A673 (cell line): ENCODE results near the gene PRDM12. TPM values are rescaled to one million over a fixed set of nuclear protein-coding genes. Genes with fewer than 3 reads are reported as not detected.
"Not testable (repeated sequence)": the region's sequence is repeated elsewhere in the genome, so short reads cannot be mapped to it uniquely, and the experiment has no call there.

ENCODE experiments used
- BruUV-seq: library from RNA; stranded (reverse); fragments of 400-500 nt; replicated peaks from 2 replicates; lab custom pipeline; 2021; lab: Mats Ljungman, UMichigan
- CTCF ChIA-PET: fragments of 300-600 bp; sonication (Branson Sonifier 250); formaldehyde crosslinking; loops from one replicate; lab custom pipeline; 2022; ENCODE audit warnings: antibody characterized with exemption; lab: Charles Lee
- POLR2A ChIA-PET: fragments of 300-600 bp; sonication (Branson Sonifier 250); formaldehyde crosslinking; loops from one replicate; lab custom pipeline; 2022; ENCODE audit warnings: antibody characterized with exemption; ENCODE audit not compliant: low non-redundant PET; lab: Charles Lee
- DNase-seq: peaks from one replicate; pipeline ENCODE4 v3.0.0-alpha.2; 2015; ENCODE audit warnings: low spot score
- H3K27ac ChIP-seq: fragments of 200-600 bp; sonication (generic); 2 replicates; pipeline ENCODE4 v1.5.1; 2016; ENCODE audit warnings: mixed run types, low read depth, mild to moderate bottlenecking, mixed read lengths, antibody characterized with exemption, low read length; ENCODE audit not compliant: poor library complexity, severe bottlenecking
- H3K27me3 ChIP-seq: fragments of 200-600 bp; sonication (generic); replicated peaks from 2 replicates; pipeline ENCODE4 v1.6.1; 2017; ENCODE audit warnings: mixed run types, low read depth, mild to moderate bottlenecking, mixed read lengths, antibody characterized with exemption, low read length; ENCODE audit not compliant: insufficient read depth, poor library complexity
- H3K36me3 ChIP-seq: fragments of 200-600 bp; sonication (generic); 2 replicates; pipeline ENCODE4 v1.6.1; 2016; ENCODE audit warnings: mixed run types, mild to moderate bottlenecking, mixed read lengths, antibody characterized with exemption, low read length; ENCODE audit not compliant: insufficient read depth, poor library complexity, severe bottlenecking
- H3K4me1 ChIP-seq: fragments of 200-600 bp; sonication (generic); 2 replicates; pipeline ENCODE4 v1.6.1; 2017; ENCODE audit warnings: mixed run types, mild to moderate bottlenecking, mixed read lengths, antibody characterized with exemption, low read length; ENCODE audit not compliant: insufficient read depth, poor library complexity, severe bottlenecking
- H3K4me3 ChIP-seq: fragments of 200-600 bp; sonication (generic); 2 replicates; pipeline ENCODE4 v1.5.1; 2016; ENCODE audit warnings: low read depth, mixed run types, mild to moderate bottlenecking, mixed read lengths, low read length; ENCODE audit not compliant: poor library complexity, severe bottlenecking
- H3K9me3 ChIP-seq: fragments of 200-600 bp; sonication (generic); 2 replicates; pipeline ENCODE4 v1.6.1; 2016; ENCODE audit warnings: mixed run types, low read depth, mild to moderate bottlenecking, mixed read lengths, antibody characterized with exemption, low read length; ENCODE audit not compliant: poor library complexity, severe bottlenecking
- CTCF ChIP-seq: fragments of 300-800, 200-600 bp; sonication (generic); conservative IDR thresholded peaks from 2 replicates; pipeline ENCODE4 v1.5.1; 2017; ENCODE audit warnings: low read depth, mild to moderate bottlenecking, antibody characterized with exemption, low read length, moderate library complexity, mixed read lengths
- EZH2 ChIP-seq: fragments of 200-600 bp; sonication (generic); IDR thresholded peaks from 2 replicates; pipeline ENCODE4 v1.6.1; 2017; ENCODE audit warnings: borderline replicate concordance, low read depth, mild to moderate bottlenecking, mixed read lengths, antibody characterized with exemption, low read length; ENCODE audit not compliant: poor library complexity, severe bottlenecking
- intact Hi-C: fragments of 100-400 bp; cut with micrococcal nuclease; formaldehyde crosslinking; loops from one replicate; pipeline ENCODE4 v1.10.0; 2022; ENCODE audit not compliant: unreplicated experiment
- total RNA-seq: library from RNA; stranded (reverse); gene quantifications from 2 replicates; pipeline ENCODE4 v1.2.3, GENCODE V29; 2021

The PRDM12 gene
- total RNA-seq, 1 experiment from 2014 or later: not detected

DNA sequence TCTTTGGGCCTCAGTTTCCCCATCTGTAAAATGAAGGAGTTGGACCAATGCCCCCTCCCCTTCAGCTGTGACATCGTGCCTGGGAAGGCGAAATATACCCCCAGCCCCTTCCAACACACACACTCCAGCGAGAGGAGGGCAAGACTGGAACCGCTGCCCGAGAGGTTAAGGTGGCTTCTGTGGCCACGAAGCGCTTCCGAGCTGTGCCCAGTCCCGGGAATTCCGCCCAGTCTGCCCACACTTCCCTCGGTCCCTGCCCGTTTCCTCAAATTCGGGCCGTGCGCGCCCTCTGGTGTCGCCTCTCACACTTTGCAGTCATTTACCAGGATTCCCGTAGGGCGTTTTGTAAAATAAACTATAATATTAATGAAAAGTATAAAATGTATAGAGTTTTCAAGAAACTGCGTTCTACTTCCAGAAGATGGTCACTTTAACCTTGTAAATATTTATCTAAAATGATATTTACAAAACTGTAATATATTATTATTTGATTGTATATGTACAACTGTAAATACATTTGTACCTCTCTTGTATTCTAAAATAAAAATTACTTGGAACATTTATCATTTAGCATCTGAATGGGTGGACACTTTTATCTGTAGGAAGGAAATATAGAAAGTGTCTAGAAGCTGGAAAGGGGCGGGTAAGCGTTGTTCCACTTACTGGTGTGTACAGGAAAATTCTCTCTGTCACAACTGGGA is 18.2 kb downstream of the PRDM12 start:
- Histone ChIP-seq H3K9me3 (no peaks in the 10 kb centered on the region), H3K4me1 (peaks cover 13% of the 10 kb centered on the region), H3K27me3 (peaks cover 5% of the 10 kb centered on the region), H3K36me3 (no peaks in the 10 kb centered on the region), H3K4me3 (peak overlapping the region; percentile 55), H3K27ac (no peak overlapping the region)
- BruUV-seq: no TSS peak
- CTCF ChIA-PET: interaction anchor here (0.5 to 1.7 kb wide), 8 partner anchors 11 to 675 kb away, joined by 3 to 8 read pairs (median 5); partner anchors contain the start of gene EXOSC2
- DNase-seq: peak; percentile 83
- POLR2A ChIA-PET: no interaction called here
- TF ChIP-seq CTCF: peak; percentile 91
- TF ChIP-seq EZH2: no peak
- intact Hi-C loops: loop anchor here (1.0 kb wide), 1 partner anchor 221 kb away; no protein-coding TSS in a partner anchor

DNA sequence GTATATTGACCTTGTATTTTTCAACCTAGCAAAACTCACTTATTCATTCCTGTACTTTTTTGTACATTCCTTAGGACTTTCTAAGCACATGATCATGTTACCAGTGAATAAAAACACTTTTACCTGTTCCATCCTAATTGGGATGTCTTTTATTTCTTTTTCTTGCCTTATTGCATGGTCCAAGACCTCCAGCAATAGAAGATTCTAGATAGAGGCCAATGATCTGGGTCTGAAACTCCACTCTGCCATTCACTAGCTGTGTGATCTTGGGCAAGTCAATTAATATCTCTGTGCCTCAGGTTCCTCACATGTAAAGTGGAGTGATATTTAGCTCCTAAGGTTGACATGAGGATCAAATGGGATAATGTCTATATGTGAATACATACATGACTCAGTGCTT is 20.7 kb downstream of the PRDM12 start:
- TF ChIP-seq EZH2 (no peak), CTCF (no peak)
- Histone ChIP-seq H3K27ac (no peak overlapping the region), H3K27me3 (peaks cover 5% of the 10 kb centered on the region), H3K36me3 (no peaks in the 10 kb centered on the region), H3K4me3 (no peak overlapping the region), H3K4me1 (peaks cover 13% of the 10 kb centered on the region), H3K9me3 (no peaks in the 10 kb centered on the region)
- DNase-seq: no peak
- no TSS peak for BruUV-seq
- ChIA-PET CTCF (interaction anchor here (0.6 to 0.8 kb wide), 2 partner anchors 219 to 1518 kb away, joined by 3 to 6 read pairs; no protein-coding TSS in a partner anchor), POLR2A (no interaction called here)
- intact Hi-C loops: no loop called here

DNA sequence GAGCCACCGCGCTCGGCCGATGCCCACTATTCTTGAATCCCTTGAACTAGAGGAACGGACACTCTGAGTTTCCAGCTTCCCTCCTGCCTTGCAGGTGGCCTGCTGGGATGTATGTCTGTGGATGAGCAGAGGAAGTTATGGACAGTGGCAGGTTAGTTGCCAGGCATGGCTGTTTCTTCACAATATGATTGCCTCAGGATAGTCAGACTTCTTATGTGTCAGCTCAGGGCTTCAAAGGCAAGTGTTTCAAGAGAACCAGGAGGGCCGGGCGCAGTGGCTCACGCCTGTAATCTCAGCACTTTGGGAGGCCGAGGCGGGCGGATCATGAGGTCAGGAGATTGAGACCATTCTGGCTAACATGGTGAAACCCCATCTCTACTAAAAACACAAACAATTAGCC is 21.6 kb downstream of the PRDM12 start:
- intact Hi-C loops, DNase-seq, H3K36me3 ChIP-seq, H3K9me3 ChIP-seq, H3K27me3 ChIP-seq, H3K4me3 ChIP-seq, H3K27ac ChIP-seq, BruUV-seq: not testable (repeated sequence)
- ChIA-PET CTCF (interaction anchor here (0.6 to 0.8 kb wide), 2 partner anchors 220 to 948 kb away, joined by 3 to 7 read pairs; no protein-coding TSS in a partner anchor), POLR2A (interaction anchor here (0.6 to 0.7 kb wide), 2 partner anchors 122 to 233 kb away, joined by 5 to 15 read pairs; no protein-coding TSS in a partner anchor)
- H3K4me1 ChIP-seq: peaks cover 14% of the 10 kb centered on the region
